Upper lobe of left lung (tissue), 4 donors: ENCODE results near the gene HTR6.

Experiments used
- EP300 ChIP-seq, 4 donors: sonication (generic); formaldehyde crosslinking; IDR thresholded peaks; one replicate each; pipeline ENCODE4 v1.5.1; 2017; ENCODE audit warnings: antibody characterized with exemption in 4 of 4, control low read depth in 2 of 4
- POLR2A ChIP-seq, 4 donors: fragments of 450-650 bp; IDR thresholded peaks; one replicate each; pipeline ENCODE4 v1.5.1; 2016 to 2017; ENCODE audit warnings: antibody characterized with exemption in 4 of 4, mild to moderate bottlenecking in 2 of 4
- POLR2AphosphoS5 ChIP-seq, 2 donors: sonication (generic); formaldehyde crosslinking; IDR thresholded peaks; one replicate each; pipeline ENCODE4 v1.5.1; 2017; ENCODE audit warnings: antibody characterized with exemption in 2 of 2
- TF ChIP-seq, protein P1 (sequence below), 6 experiments: fragments of 450-650 bp in 4 of 6; fragments of 200-600 bp in 2 of 6; sonication (generic) in 2 of 6; IDR thresholded peaks; one replicate each; pipeline ENCODE4 v1.5.1; 2016 to 2019; ENCODE audit warnings: antibody characterized with exemption in 6 of 6

DNA sequence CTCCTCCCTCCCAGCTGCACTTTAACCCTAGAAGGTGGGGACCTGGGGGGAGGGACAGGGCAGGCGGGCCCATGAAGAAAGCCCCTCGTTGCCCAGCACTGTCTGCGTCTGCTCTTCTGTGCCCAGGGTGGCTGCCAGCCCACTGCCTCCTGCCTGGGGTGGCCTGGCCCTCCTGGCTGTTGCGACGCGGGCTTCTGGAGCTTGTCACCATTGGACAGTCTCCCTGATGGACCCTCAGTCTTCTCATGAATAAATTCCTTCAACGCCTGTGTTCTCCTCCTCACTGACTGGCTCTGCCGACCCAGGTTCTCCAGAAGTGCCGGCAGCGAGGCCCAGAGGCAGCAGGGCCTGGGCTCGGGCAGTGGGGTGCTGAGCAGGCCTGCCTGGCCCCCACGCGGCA is 6.5 kb upstream of the HTR6 start:
- TF ChIP-seq POLR2AphosphoS5 (IDR thresholded peaks at IDR 0.05), result no peak
- TF ChIP-seq POLR2A (IDR thresholded peaks at IDR 0.05), result no peak
- TF ChIP-seq, protein P1, sequence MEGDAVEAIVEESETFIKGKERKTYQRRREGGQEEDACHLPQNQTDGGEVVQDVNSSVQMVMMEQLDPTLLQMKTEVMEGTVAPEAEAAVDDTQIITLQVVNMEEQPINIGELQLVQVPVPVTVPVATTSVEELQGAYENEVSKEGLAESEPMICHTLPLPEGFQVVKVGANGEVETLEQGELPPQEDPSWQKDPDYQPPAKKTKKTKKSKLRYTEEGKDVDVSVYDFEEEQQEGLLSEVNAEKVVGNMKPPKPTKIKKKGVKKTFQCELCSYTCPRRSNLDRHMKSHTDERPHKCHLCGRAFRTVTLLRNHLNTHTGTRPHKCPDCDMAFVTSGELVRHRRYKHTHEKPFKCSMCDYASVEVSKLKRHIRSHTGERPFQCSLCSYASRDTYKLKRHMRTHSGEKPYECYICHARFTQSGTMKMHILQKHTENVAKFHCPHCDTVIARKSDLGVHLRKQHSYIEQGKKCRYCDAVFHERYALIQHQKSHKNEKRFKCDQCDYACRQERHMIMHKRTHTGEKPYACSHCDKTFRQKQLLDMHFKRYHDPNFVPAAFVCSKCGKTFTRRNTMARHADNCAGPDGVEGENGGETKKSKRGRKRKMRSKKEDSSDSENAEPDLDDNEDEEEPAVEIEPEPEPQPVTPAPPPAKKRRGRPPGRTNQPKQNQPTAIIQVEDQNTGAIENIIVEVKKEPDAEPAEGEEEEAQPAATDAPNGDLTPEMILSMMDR (IDR thresholded peaks at IDR 0.05), result no peak
- no peak for TF ChIP-seq EP300 (IDR thresholded peaks at IDR 0.05)
